Loucy (cell line): ENCODE data around the gene CCDC12.

Experiments used
- EZH2phosphoT487 ChIP-seq: fragments of 200-600 bp; IDR thresholded peaks from 2 replicates; pipeline ENCODE4 v1.6.1; 2018; ENCODE audit warnings: antibody characterized with exemption, mild to moderate bottlenecking, moderate library complexity, borderline replicate concordance
- TF ChIP-seq, protein P1 (sequence below): fragments of 200-600 bp; sonication (generic); conservative IDR thresholded peaks from 2 replicates; pipeline ENCODE4 v1.5.1; 2014; ENCODE audit warnings: mild to moderate bottlenecking, antibody characterized with exemption, low read length

DNA sequence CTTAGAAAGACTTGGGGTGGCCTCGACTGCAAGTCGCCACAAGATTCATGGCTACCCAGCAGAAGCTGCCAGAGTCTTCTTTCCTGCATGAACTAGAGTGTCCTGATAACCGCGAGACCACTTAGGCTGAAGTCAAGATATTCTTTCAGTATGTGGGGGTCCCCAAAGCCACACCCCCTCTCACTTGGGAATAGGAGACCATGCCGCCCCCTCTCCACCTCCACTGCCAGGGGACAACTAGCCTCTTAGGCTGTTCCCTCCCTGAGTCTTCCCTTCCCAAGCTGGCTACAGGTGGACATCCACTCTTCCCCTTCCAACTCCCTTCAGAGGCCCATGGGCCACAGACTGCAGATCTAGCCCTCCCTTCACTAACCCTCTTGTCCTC, 1.3 kb upstream of the CCDC12 start:
- TF ChIP-seq, protein P1, sequence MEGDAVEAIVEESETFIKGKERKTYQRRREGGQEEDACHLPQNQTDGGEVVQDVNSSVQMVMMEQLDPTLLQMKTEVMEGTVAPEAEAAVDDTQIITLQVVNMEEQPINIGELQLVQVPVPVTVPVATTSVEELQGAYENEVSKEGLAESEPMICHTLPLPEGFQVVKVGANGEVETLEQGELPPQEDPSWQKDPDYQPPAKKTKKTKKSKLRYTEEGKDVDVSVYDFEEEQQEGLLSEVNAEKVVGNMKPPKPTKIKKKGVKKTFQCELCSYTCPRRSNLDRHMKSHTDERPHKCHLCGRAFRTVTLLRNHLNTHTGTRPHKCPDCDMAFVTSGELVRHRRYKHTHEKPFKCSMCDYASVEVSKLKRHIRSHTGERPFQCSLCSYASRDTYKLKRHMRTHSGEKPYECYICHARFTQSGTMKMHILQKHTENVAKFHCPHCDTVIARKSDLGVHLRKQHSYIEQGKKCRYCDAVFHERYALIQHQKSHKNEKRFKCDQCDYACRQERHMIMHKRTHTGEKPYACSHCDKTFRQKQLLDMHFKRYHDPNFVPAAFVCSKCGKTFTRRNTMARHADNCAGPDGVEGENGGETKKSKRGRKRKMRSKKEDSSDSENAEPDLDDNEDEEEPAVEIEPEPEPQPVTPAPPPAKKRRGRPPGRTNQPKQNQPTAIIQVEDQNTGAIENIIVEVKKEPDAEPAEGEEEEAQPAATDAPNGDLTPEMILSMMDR, result no peak
- no peak for TF ChIP-seq EZH2phosphoT487
